SK-N-SH (cell line): ENCODE data around the gene SYDE1. TPM values are rescaled to one million over a fixed set of nuclear protein-coding genes. Genes with fewer than 3 reads are reported as not detected.

Source experiments
- CTCF ChIA-PET: fragments of 300-600, 350-600 bp; formaldehyde crosslinking; extraction: SDS; loops from one replicate; lab custom pipeline; 2021; lab: Yijun Ruan, JAX
- POLR2A ChIA-PET: fragments of 350-600 bp; sonication (Branson Sonifier 250); formaldehyde crosslinking; extraction: SDS; loops from one replicate; lab custom pipeline; 2020; ENCODE audit warnings: antibody characterized with exemption, inconsistent platforms; lab: Yijun Ruan, JAX
- DNase-seq: peaks from one replicate; pipeline ENCODE4 v3.0.0; 2012
- H2AFZ ChIP-seq: fragments of 200-600 bp; sonication (generic); 2 replicates; pipeline ENCODE4 v1.8.1; 2016; ENCODE audit warnings: antibody characterized with exemption, mild to moderate bottlenecking, low read depth
- H3F3A ChIP-seq: fragments of 200-600 bp; sonication (generic); replicated peaks from 2 replicates; pipeline ENCODE3; 2016; ENCODE audit warnings: antibody characterized with exemption, mild to moderate bottlenecking; ENCODE audit not compliant: insufficient read depth
- H3K27ac ChIP-seq, 2 experiments: fragments of 200-500 bp in 1 of 2; fragments of 200-600 bp in 1 of 2; sonication (Bioruptor generic) in 1 of 2; sonication (generic), shearing (Covaris generic) in 1 of 2; 2 replicates each; pipeline versions ENCODE4 v1.5.1 to v1.6.1; 2014 to 2016; ENCODE audit warnings: low read depth in 2 of 2, inconsistent platforms in 1 of 2, low read length in 1 of 2, mild to moderate bottlenecking in 1 of 2, mixed read lengths in 1 of 2
- H3K27me3 ChIP-seq: fragments of 200-600 bp; sonication (generic), shearing (Covaris generic); 2 replicates; pipeline ENCODE4 v1.6.1; 2016; ENCODE audit warnings: mixed run types; ENCODE audit not compliant: insufficient read depth
- H3K36me3 ChIP-seq, 2 experiments: fragments of 200-500 bp in 1 of 2; fragments of 200-600 bp in 1 of 2; sonication (Bioruptor generic) in 1 of 2; sonication (generic) in 1 of 2; replicated peaks in 1 of 2; 2 replicates each; pipeline versions ENCODE3 to v1.5.1; 2014 to 2016; ENCODE audit warnings: low read length in 1 of 2, mild to moderate bottlenecking in 1 of 2; ENCODE audit not compliant: insufficient read depth in 2 of 2, control insufficient read depth in 1 of 2
- H3K4me1 ChIP-seq, 2 experiments: fragments of 200-500 bp in 1 of 2; fragments of 200-600 bp in 1 of 2; sonication (Bioruptor generic) in 1 of 2; sonication (generic), shearing (Covaris generic) in 1 of 2; 2 replicates each; pipeline versions ENCODE4 v1.5.1 to v1.6.1; 2014 to 2016; ENCODE audit warnings: low read depth in 1 of 2, low read length in 1 of 2, mixed run types in 1 of 2; ENCODE audit not compliant: insufficient read depth in 2 of 2, control insufficient read depth in 1 of 2
- H3K4me2 ChIP-seq: fragments of 200-600 bp; sonication (generic), shearing (Covaris generic); 2 replicates; pipeline ENCODE4 v1.6.1; 2017; ENCODE audit warnings: mixed run types
- H3K4me3 ChIP-seq, 2 experiments: fragments of 200-500 bp in 1 of 2; fragments of 200-600 bp in 1 of 2; sonication (Bioruptor generic) in 1 of 2; sonication (generic), shearing (Covaris generic) in 1 of 2; 2 replicates each; pipeline versions ENCODE4 v1.5.1 to v1.8.1; 2014 to 2016; ENCODE audit warnings: low read depth in 2 of 2, inconsistent platforms in 1 of 2, low read length in 1 of 2, mild to moderate bottlenecking in 1 of 2, mixed read lengths in 1 of 2, moderate library complexity in 1 of 2
- H3K79me2 ChIP-seq: fragments of 200-600 bp; sonication (generic); 2 replicates; pipeline ENCODE4 v1.8.1; 2017; ENCODE audit warnings: mild to moderate bottlenecking; ENCODE audit not compliant: insufficient read depth
- H3K9ac ChIP-seq: fragments of 200-600 bp; sonication (generic); 2 replicates; pipeline ENCODE4 v1.6.1; 2017; ENCODE audit warnings: mixed run types
- H3K9me2 ChIP-seq: fragments of 200-600 bp; sonication (generic); 2 replicates; pipeline ENCODE4 v1.6.1; 2017; ENCODE audit warnings: mixed run types
- H3K9me3 ChIP-seq: fragments of 200-600 bp; sonication (generic); 2 replicates; pipeline ENCODE4 v1.6.1; 2017; ENCODE audit warnings: mixed run types, mild to moderate bottlenecking, moderate library complexity
- H4K20me1 ChIP-seq: fragments of 200-600 bp; sonication (generic); 2 replicates; pipeline ENCODE4 v1.6.1; 2017; ENCODE audit warnings: mild to moderate bottlenecking, mixed run types; ENCODE audit not compliant: insufficient read depth
- EP300 ChIP-seq, 2 experiments: IDR thresholded peaks; 2 replicates each; pipeline versions ENCODE4 v1.4.0 to v1.6.1; 2012; ENCODE audit warnings: borderline replicate concordance in 1 of 2, low read depth in 1 of 2, low read length in 1 of 2
- FOSL2 ChIP-seq: IDR thresholded peaks from 2 replicates; pipeline ENCODE4 v1.4.0; 2012; ENCODE audit warnings: low read depth, mild to moderate bottlenecking, moderate library complexity, borderline replicate concordance
- IRF3 ChIP-seq: fragments of 150-350 bp; IDR thresholded peaks from 2 replicates; pipeline ENCODE4 v1.6.1; 2016; ENCODE audit warnings: mild to moderate bottlenecking, low read depth, low read length
- MEF2A ChIP-seq: IDR thresholded peaks from 2 replicates; pipeline ENCODE4 v1.4.0; 2012; ENCODE audit warnings: low read depth, borderline replicate concordance
- NFIC ChIP-seq: IDR thresholded peaks from 2 replicates; pipeline ENCODE4 v1.4.0; 2012; ENCODE audit warnings: borderline replicate concordance
- SIN3A ChIP-seq: IDR thresholded peaks from 2 replicates; pipeline ENCODE4 v1.6.1; 2012; ENCODE audit warnings: low read depth, mild to moderate bottlenecking, low read length, moderate library complexity, borderline replicate concordance
- SMC3 ChIP-seq: IDR thresholded peaks from 2 replicates; pipeline ENCODE4 v1.6.1; 2012; ENCODE audit warnings: low read depth, low read length, improper control_type of control experiment
- TAF1 ChIP-seq: IDR thresholded peaks from 2 replicates; pipeline ENCODE4 v1.6.1; 2012; ENCODE audit warnings: low read depth, mild to moderate bottlenecking, low read length, moderate library complexity, borderline replicate concordance
- TCF12 ChIP-seq: IDR thresholded peaks from 2 replicates; pipeline ENCODE4 v1.4.0; 2012
- WGBS: methylation state at CpG from one replicate; pipeline ENCODE4 v1.1.6; 2017; ENCODE audit warnings: low lambda C conversion rate; 5-methylcytosine and 5-hydroxymethylcytosine counted together
- polyA plus RNA-seq, 3 experiments: library from polyadenylated mRNA; depleted of rRNA; stranded (reverse); fragments of >200 nt; gene quantifications; 2 replicates each; pipeline ENCODE4 v1.2.3, GENCODE V29; 2012
- TF ChIP-seq, protein P1 (sequence below): IDR thresholded peaks from 2 replicates; pipeline ENCODE4 v1.6.1; 2012; ENCODE audit warnings: mild to moderate bottlenecking, low read depth, low read length, moderate library complexity
- TF ChIP-seq, protein P2 (sequence below): IDR thresholded peaks from 2 replicates; pipeline ENCODE4; 2012
- TF ChIP-seq, protein P3 (sequence below): fragments of 150-350 bp; IDR thresholded peaks from 2 replicates; pipeline ENCODE4 v1.6.1; 2017; ENCODE audit warnings: antibody characterized with exemption, low read length, low read depth, borderline replicate concordance
- TF ChIP-seq, protein P4 (sequence below): IDR thresholded peaks from 2 replicates; pipeline ENCODE4 v1.4.0; 2012; ENCODE audit warnings: low read depth, borderline replicate concordance

SYDE1 gene
- polyA plus RNA-seq, 1 of the 3 experiments (the other 2 are of a cell fraction): 44.1 TPM

DNA sequence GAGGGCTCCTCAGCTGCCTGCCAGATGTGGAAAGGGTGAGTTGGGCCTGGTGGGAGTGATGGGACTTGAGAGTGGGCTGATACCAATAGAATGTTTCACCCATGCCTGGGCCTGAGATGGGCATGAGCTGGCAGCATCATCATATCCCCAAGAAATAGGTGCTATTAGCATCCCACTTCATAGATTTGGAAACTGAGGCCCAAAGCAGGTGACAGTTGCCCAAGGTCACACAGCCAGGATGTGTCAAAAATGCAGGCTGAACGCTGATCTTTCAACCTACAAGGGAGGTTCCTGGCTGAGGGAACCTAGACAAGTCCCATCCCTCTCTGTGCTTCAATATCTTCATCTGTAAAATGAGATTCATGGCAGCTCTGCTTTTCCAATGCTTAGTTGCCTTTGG lies 4.6 kb downstream of the SYDE1 start:
- WGBS: 94% methylated on average over 1 of the region's 1 CpG

More for the DNA sequence above, 4.6 kb downstream of the SYDE1 start:
- Histone ChIP-seq H3K4me2 (no peak overlapping the region), H2AFZ (no peak overlapping the region), H3K27ac (no peak overlapping the region), H4K20me1 (0 out of 2 replicates have a peak, but pooled peaks cover 8% of the 10 kb centered on the region), H3K36me3 (peaks cover 36 to 71% of the 10 kb centered on the region in 2 experiments), H3K4me1 (peaks cover 0 to 9% of the 10 kb centered on the region in 2 experiments; a peak in 1 of 4 replicates), H3K9ac (no peak overlapping the region), H3K9me2 (no peaks in the 10 kb centered on the region), H3K4me3 (no peak overlapping the region), H3F3A (peaks cover 26% of the 10 kb centered on the region), H3K27me3 (no peaks in the 10 kb centered on the region), H3K79me2 (peaks cover 28% of the 10 kb centered on the region), H3K9me3 (no peaks in the 10 kb centered on the region)
- DNase-seq: no peak
- CTCF ChIA-PET: interaction anchor here (0.7 to 1.5 kb wide), 4 partner anchors 10 to 38 kb away, joined by 3 to 6 read pairs (median 4); no protein-coding TSS in a partner anchor
- no peak for TF ChIP-seq FOSL2
- TF ChIP-seq MEF2A: no peak
- TF ChIP-seq NFIC: no peak
- no peak for TF ChIP-seq IRF3
- no peak for TF ChIP-seq TAF1
- TF ChIP-seq TCF12: no peak
- TF ChIP-seq SMC3: no peak
- TF ChIP-seq, protein P1, sequence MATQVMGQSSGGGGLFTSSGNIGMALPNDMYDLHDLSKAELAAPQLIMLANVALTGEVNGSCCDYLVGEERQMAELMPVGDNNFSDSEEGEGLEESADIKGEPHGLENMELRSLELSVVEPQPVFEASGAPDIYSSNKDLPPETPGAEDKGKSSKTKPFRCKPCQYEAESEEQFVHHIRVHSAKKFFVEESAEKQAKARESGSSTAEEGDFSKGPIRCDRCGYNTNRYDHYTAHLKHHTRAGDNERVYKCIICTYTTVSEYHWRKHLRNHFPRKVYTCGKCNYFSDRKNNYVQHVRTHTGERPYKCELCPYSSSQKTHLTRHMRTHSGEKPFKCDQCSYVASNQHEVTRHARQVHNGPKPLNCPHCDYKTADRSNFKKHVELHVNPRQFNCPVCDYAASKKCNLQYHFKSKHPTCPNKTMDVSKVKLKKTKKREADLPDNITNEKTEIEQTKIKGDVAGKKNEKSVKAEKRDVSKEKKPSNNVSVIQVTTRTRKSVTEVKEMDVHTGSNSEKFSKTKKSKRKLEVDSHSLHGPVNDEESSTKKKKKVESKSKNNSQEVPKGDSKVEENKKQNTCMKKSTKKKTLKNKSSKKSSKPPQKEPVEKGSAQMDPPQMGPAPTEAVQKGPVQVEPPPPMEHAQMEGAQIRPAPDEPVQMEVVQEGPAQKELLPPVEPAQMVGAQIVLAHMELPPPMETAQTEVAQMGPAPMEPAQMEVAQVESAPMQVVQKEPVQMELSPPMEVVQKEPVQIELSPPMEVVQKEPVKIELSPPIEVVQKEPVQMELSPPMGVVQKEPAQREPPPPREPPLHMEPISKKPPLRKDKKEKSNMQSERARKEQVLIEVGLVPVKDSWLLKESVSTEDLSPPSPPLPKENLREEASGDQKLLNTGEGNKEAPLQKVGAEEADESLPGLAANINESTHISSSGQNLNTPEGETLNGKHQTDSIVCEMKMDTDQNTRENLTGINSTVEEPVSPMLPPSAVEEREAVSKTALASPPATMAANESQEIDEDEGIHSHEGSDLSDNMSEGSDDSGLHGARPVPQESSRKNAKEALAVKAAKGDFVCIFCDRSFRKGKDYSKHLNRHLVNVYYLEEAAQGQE: no peak
- TF ChIP-seq, protein P2, sequence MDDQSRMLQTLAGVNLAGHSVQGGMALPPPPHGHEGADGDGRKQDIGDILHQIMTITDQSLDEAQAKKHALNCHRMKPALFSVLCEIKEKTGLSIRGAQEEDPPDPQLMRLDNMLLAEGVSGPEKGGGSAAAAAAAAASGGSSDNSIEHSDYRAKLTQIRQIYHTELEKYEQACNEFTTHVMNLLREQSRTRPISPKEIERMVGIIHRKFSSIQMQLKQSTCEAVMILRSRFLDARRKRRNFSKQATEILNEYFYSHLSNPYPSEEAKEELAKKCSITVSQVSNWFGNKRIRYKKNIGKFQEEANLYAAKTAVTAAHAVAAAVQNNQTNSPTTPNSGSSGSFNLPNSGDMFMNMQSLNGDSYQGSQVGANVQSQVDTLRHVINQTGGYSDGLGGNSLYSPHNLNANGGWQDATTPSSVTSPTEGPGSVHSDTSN: no peak
- no peak for TF ChIP-seq SIN3A
- TF ChIP-seq, protein P3, sequence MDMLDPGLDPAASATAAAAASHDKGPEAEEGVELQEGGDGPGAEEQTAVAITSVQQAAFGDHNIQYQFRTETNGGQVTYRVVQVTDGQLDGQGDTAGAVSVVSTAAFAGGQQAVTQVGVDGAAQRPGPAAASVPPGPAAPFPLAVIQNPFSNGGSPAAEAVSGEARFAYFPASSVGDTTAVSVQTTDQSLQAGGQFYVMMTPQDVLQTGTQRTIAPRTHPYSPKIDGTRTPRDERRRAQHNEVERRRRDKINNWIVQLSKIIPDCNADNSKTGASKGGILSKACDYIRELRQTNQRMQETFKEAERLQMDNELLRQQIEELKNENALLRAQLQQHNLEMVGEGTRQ: no peak
- TF ChIP-seq, protein P4, sequence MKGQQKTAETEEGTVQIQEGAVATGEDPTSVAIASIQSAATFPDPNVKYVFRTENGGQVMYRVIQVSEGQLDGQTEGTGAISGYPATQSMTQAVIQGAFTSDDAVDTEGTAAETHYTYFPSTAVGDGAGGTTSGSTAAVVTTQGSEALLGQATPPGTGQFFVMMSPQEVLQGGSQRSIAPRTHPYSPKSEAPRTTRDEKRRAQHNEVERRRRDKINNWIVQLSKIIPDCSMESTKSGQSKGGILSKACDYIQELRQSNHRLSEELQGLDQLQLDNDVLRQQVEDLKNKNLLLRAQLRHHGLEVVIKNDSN: no peak
- TF ChIP-seq EP300 (IDR thresholded peaks at IDR 0.05; ENCODE audit: borderline replicate concordance in 1 of 2, low read depth in 1 of 2, low read length in 1 of 2): no peak
- POLR2A ChIA-PET: interaction anchor here (2.0 kb wide), 1 partner anchor 12 kb away, joined by 8 read pairs; no protein-coding TSS in a partner anchor
